GM18870 (cell line): ENCODE results near the gene SMARCB1.

Source experiments
- ATAC-seq: cut with Tn5 transposase; IDR thresholded peaks from one replicate; pipeline ENCODE4 v1.9.1; 2021; ENCODE audit warnings: moderate library complexity; ENCODE audit not compliant: unreplicated experiment

SMARCB1 gene

GRCh38 chr22:23760056-23760455 lies 26.7 kb upstream of the SMARCB1 start:
- no peak for ATAC-seq

- no peak for ATAC-seq
These were observed 23.8 kb upstream of the SMARCB1 start, which contains the start of gene C22orf15 for GRCh38 chr22:23762842-23763578. TSS of gene C22orf15 (plus strand) at chr22:23762990. CDS start at chr22:23763307, 317 bp downstream.

- ATAC-seq: no peak
These were observed 23.2 kb upstream of the SMARCB1 start for GRCh38 chr22:23763579-23763945.

GRCh38 chr22:23763954-23764353 lies 22.8 kb upstream of the SMARCB1 start:
- no peak for ATAC-seq

- ATAC-seq: no peak
These were observed 21.6 kb upstream of the SMARCB1 start for GRCh38 chr22:23764899-23765881.

- no peak for ATAC-seq
These were observed 19.5 kb upstream of the SMARCB1 start for GRCh38 chr22:23767303-23767672.

GRCh38 chr22:23767673-23768548 lies 18.9 kb upstream of the SMARCB1 start, which contains the start of gene CHCHD10:
TSS of gene CHCHD10 (minus strand) at chr22:23767972. CDS start at chr22:23767874, 98 bp downstream.
- no peak for ATAC-seq

- ATAC-seq: no peak
These were observed 17.3 kb upstream of the SMARCB1 start for GRCh38 chr22:23769321-23769965.

GRCh38 chr22:23772315-23772648 lies 14.5 kb upstream of the SMARCB1 start:
- no peak for ATAC-seq

GRCh38 chr22:23772649-23773473 lies 13.9 kb upstream of the SMARCB1 start, which contains the start of gene MMP11:
TSS of gene MMP11 (plus strand) at chr22:23772849. CDS start at chr22:23772871, 22 bp downstream.
- ATAC-seq: no peak

GRCh38 chr22:23773483-23774113 lies 13.2 kb upstream of the SMARCB1 start:
- ATAC-seq: no peak

GRCh38 chr22:23774114-23774921 lies 12.4 kb upstream of the SMARCB1 start:
- ATAC-seq: no peak

- ATAC-seq: no peak
These were observed 11.8 kb upstream of the SMARCB1 start for GRCh38 chr22:23774922-23775436.

- no peak for ATAC-seq
These were observed 10.9 kb upstream of the SMARCB1 start for GRCh38 chr22:23775779-23776375.

- ATAC-seq: no peak
These were observed 8.8 kb upstream of the SMARCB1 start for GRCh38 chr22:23777776-23778576.

- ATAC-seq: no peak
These were observed 8.2 kb upstream of the SMARCB1 start for GRCh38 chr22:23778577-23778900.

- no peak for ATAC-seq
These were observed 7.7 kb upstream of the SMARCB1 start for GRCh38 chr22:23779083-23779482.
